HepG2 (cell line): Measurements from ENCODE around the gene FAM32A. TPM values are rescaled to one million over a fixed set of nuclear protein-coding genes. Genes with fewer than 3 reads are reported as not detected.
A peak's percentile ranks its signal among the peaks of the same experiment; 100 is the strongest.

Source experiments
- ATAC-seq: fragments of 200-7000 bp; cut with Tn5 transposase; 3 replicates; pipeline ENCODE4 v1.9.1; 2020; ENCODE audit warnings: mild to moderate bottlenecking, moderate library complexity
- BruUV-seq: library from RNA; stranded (reverse); fragments of 400-500 nt; replicated peaks from 2 replicates; lab custom pipeline; 2021; lab: Mats Ljungman, UMichigan
- CTCF ChIA-PET: fragments of 300-600 bp; formaldehyde crosslinking; extraction: SDS; loops from one replicate; lab custom pipeline; 2021; ENCODE audit warnings: low total read pairs, inconsistent platforms, low intra/inter-chr PET ratio; lab: Yijun Ruan, JAX
- POLR2A ChIA-PET: fragments of 350-600 bp; sonication (Branson Sonifier 250); formaldehyde crosslinking; loops from one replicate; lab custom pipeline; 2020; ENCODE audit warnings: antibody characterized with exemption, inconsistent platforms; lab: Yijun Ruan, JAX
- DNase-seq: peaks from one replicate; pipeline ENCODE4 v3.0.0-alpha.2; 2015; ENCODE audit warnings: low spot score
- FAIRE-seq: peaks from 3 replicates; lab custom pipeline; 2011; peaks lifted over from hg19 to GRCh38; lab: Jason Lieb, UNC
- H2AFZ ChIP-seq: one replicate; pipeline ENCODE4 v1.6.1; 2011; ENCODE audit warnings: low read length, inconsistent platforms
- H3K27ac ChIP-seq: fragments of 300-600 bp; 3 replicates; pipeline ENCODE4 v1.8.0; 2011; ENCODE audit warnings: mixed run types, mild to moderate bottlenecking, mixed read lengths, low read length, inconsistent platforms; ENCODE audit not compliant: insufficient read depth; ENCODE audit errors: extremely low read length
- H3K27me3 ChIP-seq, 2 experiments: fragments of 200-600 bp in 1 of 2; 2 replicates in 1 of 2; 3 replicates in 1 of 2; pipeline versions ENCODE4 v1.6.0 to v1.8.0; 2011; ENCODE audit warnings: low read length in 2 of 2, mild to moderate bottlenecking in 2 of 2, moderate library complexity in 2 of 2, inconsistent platforms in 1 of 2; ENCODE audit not compliant: insufficient read depth in 2 of 2, control insufficient read depth in 1 of 2
- H3K36me3 ChIP-seq, 2 experiments: fragments of 200-600 bp in 1 of 2; replicated peaks in 1 of 2; 2 replicates in 1 of 2; 3 replicates in 1 of 2; pipeline versions ENCODE4 v1.5.1 to v1.8.0; 2011; ENCODE audit warnings: low read length in 2 of 2, inconsistent platforms in 1 of 2; ENCODE audit not compliant: insufficient read depth in 2 of 2, control insufficient read depth in 1 of 2
- H3K4me1 ChIP-seq: 2 replicates; pipeline ENCODE4 v1.5.1; 2012; ENCODE audit warnings: low read length, inconsistent platforms; ENCODE audit not compliant: insufficient read depth
- H3K4me2 ChIP-seq: 2 replicates; pipeline ENCODE4 v1.6.0; 2011; ENCODE audit warnings: low read depth, low read length, inconsistent platforms
- H3K4me3 ChIP-seq, 3 experiments: fragments of 200-600 bp in 1 of 3; sonication (generic), shearing (Covaris generic) in 1 of 3; replicated peaks in 1 of 3; 2 replicates each; pipeline ENCODE4 v1.5.1; 2011 to 2016; ENCODE audit warnings: low read length in 3 of 3, inconsistent platforms in 2 of 3, low read depth in 2 of 3, mild to moderate bottlenecking in 2 of 3, control low read depth in 1 of 3, mixed read lengths in 1 of 3; ENCODE audit not compliant: insufficient read depth in 1 of 3
- H3K79me2 ChIP-seq: one replicate; pipeline ENCODE4 v1.6.1; 2011; ENCODE audit warnings: low read length, inconsistent platforms; ENCODE audit not compliant: insufficient read depth
- H3K9ac ChIP-seq: 2 replicates; pipeline ENCODE4 v1.6.0; 2011; ENCODE audit warnings: mild to moderate bottlenecking, low read depth, low read length, inconsistent platforms; ENCODE audit not compliant: insufficient read depth
- H3K9me3 ChIP-seq: 2 replicates; pipeline ENCODE4 v1.5.1; 2012; ENCODE audit warnings: mild to moderate bottlenecking, low read length
- H4K20me1 ChIP-seq: 2 replicates; pipeline ENCODE4 v1.6.0; 2011; ENCODE audit warnings: inconsistent platforms, mild to moderate bottlenecking, low read length, moderate library complexity; ENCODE audit not compliant: insufficient read depth
- CC2D1A ChIP-seq: sonication (generic); formaldehyde crosslinking; IDR thresholded peaks from 2 replicates; pipeline ENCODE4 v1.8.1; 2023; ENCODE audit warnings: mild to moderate bottlenecking, missing genetic modification reagents
- GPN1 ChIP-seq: sonication (generic); formaldehyde crosslinking; IDR thresholded peaks from 2 replicates; pipeline ENCODE4 v1.5.1; 2020; ENCODE audit warnings: missing genetic modification reagents, borderline replicate concordance
- NFYB ChIP-seq: sonication (generic); formaldehyde crosslinking; IDR thresholded peaks from 2 replicates; pipeline ENCODE4 v1.4.0; 2020; ENCODE audit warnings: missing genetic modification reagents
- NFYC ChIP-seq: IDR thresholded peaks from 2 replicates; pipeline ENCODE4 v1.6.1; 2016; ENCODE audit warnings: missing genetic modification reagents, missing compliant biosample characterization
- RAD51 ChIP-seq: fragments of 450-650 bp; IDR thresholded peaks from 2 replicates; pipeline ENCODE4 v1.6.1; 2016; ENCODE audit warnings: borderline replicate concordance
- RERE ChIP-seq: IDR thresholded peaks from 2 replicates; pipeline ENCODE4 v1.6.1; 2016; ENCODE audit warnings: low read depth, missing genetic modification reagents, missing compliant biosample characterization
- SMARCC2 ChIP-seq: fragments of 450-650 bp; IDR thresholded peaks from 2 replicates; pipeline ENCODE4 v1.6.1; 2017; ENCODE audit warnings: antibody characterized with exemption, mild to moderate bottlenecking
- SRY ChIP-seq: sonication (generic); formaldehyde crosslinking; IDR thresholded peaks from 2 replicates; pipeline ENCODE4 v1.8.0; 2022; ENCODE audit warnings: mild to moderate bottlenecking, missing genetic modification reagents
- USF2 ChIP-seq, 2 experiments: sonication (generic) in 1 of 2; formaldehyde crosslinking in 1 of 2; IDR thresholded peaks; 2 replicates each; pipeline versions ENCODE4 v1.5.1 to v1.6.1; 2011 to 2020; ENCODE audit warnings: borderline replicate concordance in 1 of 2, low read depth in 1 of 2, low read length in 1 of 2, mild to moderate bottlenecking in 1 of 2, missing genetic modification reagents in 1 of 2, moderate library complexity in 1 of 2
- ZNF329 ChIP-seq: sonication (generic); formaldehyde crosslinking; IDR thresholded peaks from 2 replicates; pipeline ENCODE4 v1.9.0; 2021; ENCODE audit warnings: low read depth, mild to moderate bottlenecking, missing genetic modification reagents
- ZNF331 ChIP-seq: sonication (generic); formaldehyde crosslinking; IDR thresholded peaks from 2 replicates; pipeline ENCODE4 v1.4.0; 2020; ENCODE audit warnings: missing genetic modification reagents
- WGBS: methylation state at CpG from one replicate; pipeline ENCODE4 v1.1.6; 2017; ENCODE audit warnings: low lambda C conversion rate; 5-methylcytosine and 5-hydroxymethylcytosine counted together
- in situ Hi-C: cut with HindIII; loops from 2 replicates; pipeline ENCODE4 v1.10.0; 2017; ENCODE audit warnings: low pct_unique_long_range_greater_than_20kb; ENCODE audit not compliant: extremely low pct_ligation_motif_present
- intact Hi-C: fragments of 100-400 bp; cut with micrococcal nuclease; formaldehyde crosslinking; loops from one replicate; pipeline ENCODE4 v1.10.0; 2022; ENCODE audit not compliant: unreplicated experiment
- polyA plus RNA-seq, 8 experiments: library from polyadenylated mRNA; depleted of rRNA in 3 of 8; stranded (reverse) in 7 of 8; unstranded in 1 of 8; fragments of >200 nt; fragmentation: Illumina TruSeq in 4 of 8; extraction: Trizol in 4 of 8; gene quantifications; 2 replicates each; pipeline versions ENCODE4 v1.2.1 to v1.2.3, GENCODE V29; 2011 to 2016; ENCODE audit warnings: low read depth in 4 of 8, missing spikeins in 1 of 8, mixed read lengths in 1 of 8; ENCODE audit not compliant: insufficient read depth in 1 of 8
- total RNA-seq, 5 experiments: library from RNA; depleted of rRNA; stranded (reverse); fragments of >200 nt; fragmentation: Illumina TruSeq; extraction: Trizol; gene quantifications; 2 replicates each; pipeline ENCODE4 v1.2.3, GENCODE V29; 2016; ENCODE audit warnings: low read depth in 1 of 5

FAM32A gene
- total and polyA plus RNA-seq, 2 of the 13 experiments (the other 11 are each of a cell fraction or from before 2014, with no cell fraction given), result 85.8 to 86.2 TPM

GRCh38 chr19:16168465-16169081 is 16.6 kb upstream of the FAM32A start:
- no peaks in the 10 kb centered on the region for H3K9me3 ChIP-seq
- peaks cover 41% of the 10 kb centered on the region for H3K4me1 ChIP-seq
- DNase-seq, result no peak
- POLR2A ChIA-PET, result no interaction called here
- H3K79me2 ChIP-seq, result no peaks in the 10 kb centered on the region
- no peaks in the 10 kb centered on the region; a peak in 1 of 5 replicates for H3K27me3 ChIP-seq
- intact Hi-C loops (no loop called here), in situ Hi-C loops (loop anchor here (25.0 kb wide), 1 partner anchor 531 kb away; the partner anchor contains the start of gene CYP4F3)
- no peak overlapping the region for H3K9ac ChIP-seq
- no peak overlapping the region for H3K27ac ChIP-seq
- no peak overlapping the region for H3K4me2 ChIP-seq
- H3K36me3 ChIP-seq, result no peaks in the 10 kb centered on the region
- TF ChIP-seq ZNF329 (CRISPR knock-in tag) (peak; percentile 89), USF2 (IDR thresholded peaks at IDR 0.05; ENCODE audit: low read depth, low read length) (peak; percentile 77), USF2 (CRISPR knock-in tag; IDR thresholded peaks at IDR 0.05; ENCODE audit: borderline replicate concordance) (peak; percentile 84; the same call in 1 of the 2 replicates), GPN1 (CRISPR knock-in tag) (no peak), NFYC (peak; percentile 74), RERE (no peak), SRY (CRISPR knock-in tag) (no peak), NFYB (CRISPR knock-in tag) (peak; percentile 68), ZNF331 (CRISPR knock-in tag) (no peak), CC2D1A (CRISPR knock-in tag) (no peak), RAD51 (peak; percentile 45), SMARCC2 (no peak)
- ATAC-seq, result no peak
- H3K4me3 ChIP-seq, result no peak overlapping the region
- CTCF ChIA-PET, result no interaction called here
- BruUV-seq, result no TSS peak
- WGBS, result 53% methylated on average over 2 of the region's 2 CpGs
- no peaks in the 10 kb centered on the region for H4K20me1 ChIP-seq
- no peak overlapping the region for H2AFZ ChIP-seq
- no peak for FAIRE-seq
